Bronchial epithelial cell (primary cell): ENCODE results near the gene COMMD1. TPM values are rescaled to one million over a fixed set of nuclear protein-coding genes. Genes with fewer than 3 reads are reported as not detected.

ENCODE experiments used
- DNase-seq: peaks from one replicate; pipeline ENCODE4 v3.0.0-alpha.2; 2010; ENCODE audit warnings: low read depth
- FAIRE-seq: peaks from 2 replicates; lab custom pipeline; 2011; peaks lifted over from hg19 to GRCh38; lab: Jason Lieb, UNC
- H3K27me3 ChIP-seq: 2 replicates; pipeline ENCODE4 v1.5.1; 2011; ENCODE audit warnings: low read length; ENCODE audit not compliant: control insufficient read depth, insufficient read depth
- H3K36me3 ChIP-seq: 2 replicates; pipeline ENCODE4 v1.5.1; 2011; ENCODE audit warnings: low read length; ENCODE audit not compliant: control insufficient read depth, insufficient read depth
- H3K4me3 ChIP-seq: 2 replicates; pipeline ENCODE4 v1.5.1; 2011; ENCODE audit warnings: mild to moderate bottlenecking, low read depth, low read length, control low read depth
- total RNA-seq: library from RNA; depleted of rRNA; stranded (reverse); fragments of >200 nt; gene quantifications from 2 replicates; pipeline ENCODE4 v1.2.1, GENCODE V29; 2014
- TF ChIP-seq, protein P1 (sequence below): IDR thresholded peaks from 2 replicates; pipeline ENCODE4 v1.5.1; 2011; ENCODE audit warnings: mild to moderate bottlenecking, moderate library complexity, low read length, control low read depth, inconsistent platforms; ENCODE audit not compliant: insufficient read depth, severe bottlenecking

COMMD1 gene
- total RNA-seq, 1 donor from 2014 or later: 30.5 TPM

DNA sequence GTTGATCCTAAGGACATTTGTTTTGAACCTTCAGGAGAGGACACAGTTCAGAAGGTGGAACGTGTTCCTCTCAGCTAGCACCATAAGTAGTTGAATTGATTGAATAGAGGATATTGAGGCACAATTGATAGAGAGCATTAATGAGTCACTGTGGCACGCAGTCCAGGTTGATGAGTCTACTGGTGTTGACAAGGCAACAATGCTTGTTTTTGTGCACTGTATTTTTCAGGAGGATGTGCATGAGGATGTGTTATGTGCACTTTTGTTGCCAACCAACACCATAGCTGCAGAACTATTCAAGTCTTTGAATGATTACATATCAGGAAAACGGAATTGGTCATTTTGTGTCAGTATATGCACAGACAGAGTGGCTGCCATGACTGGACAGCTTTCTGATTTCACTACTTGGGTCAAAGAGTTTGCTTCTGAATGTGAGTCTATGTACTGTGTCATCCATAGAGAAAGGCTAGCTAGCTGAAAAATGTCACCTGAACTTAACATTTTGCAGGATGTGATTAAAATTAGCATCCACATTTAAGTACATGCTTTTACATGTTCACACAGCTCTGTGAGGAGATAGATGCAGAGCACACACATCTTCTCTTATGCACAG lies 150.4 kb downstream of the COMMD1 start:
- Histone ChIP-seq H3K36me3 (no peaks in the 10 kb centered on the region), H3K27me3 (no peaks in the 10 kb centered on the region), H3K4me3 (no peak overlapping the region)
- FAIRE-seq (peak; percentile 76), DNase-seq (peak; percentile 43)
- TF ChIP-seq, protein P1, sequence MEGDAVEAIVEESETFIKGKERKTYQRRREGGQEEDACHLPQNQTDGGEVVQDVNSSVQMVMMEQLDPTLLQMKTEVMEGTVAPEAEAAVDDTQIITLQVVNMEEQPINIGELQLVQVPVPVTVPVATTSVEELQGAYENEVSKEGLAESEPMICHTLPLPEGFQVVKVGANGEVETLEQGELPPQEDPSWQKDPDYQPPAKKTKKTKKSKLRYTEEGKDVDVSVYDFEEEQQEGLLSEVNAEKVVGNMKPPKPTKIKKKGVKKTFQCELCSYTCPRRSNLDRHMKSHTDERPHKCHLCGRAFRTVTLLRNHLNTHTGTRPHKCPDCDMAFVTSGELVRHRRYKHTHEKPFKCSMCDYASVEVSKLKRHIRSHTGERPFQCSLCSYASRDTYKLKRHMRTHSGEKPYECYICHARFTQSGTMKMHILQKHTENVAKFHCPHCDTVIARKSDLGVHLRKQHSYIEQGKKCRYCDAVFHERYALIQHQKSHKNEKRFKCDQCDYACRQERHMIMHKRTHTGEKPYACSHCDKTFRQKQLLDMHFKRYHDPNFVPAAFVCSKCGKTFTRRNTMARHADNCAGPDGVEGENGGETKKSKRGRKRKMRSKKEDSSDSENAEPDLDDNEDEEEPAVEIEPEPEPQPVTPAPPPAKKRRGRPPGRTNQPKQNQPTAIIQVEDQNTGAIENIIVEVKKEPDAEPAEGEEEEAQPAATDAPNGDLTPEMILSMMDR: no peak

DNA sequence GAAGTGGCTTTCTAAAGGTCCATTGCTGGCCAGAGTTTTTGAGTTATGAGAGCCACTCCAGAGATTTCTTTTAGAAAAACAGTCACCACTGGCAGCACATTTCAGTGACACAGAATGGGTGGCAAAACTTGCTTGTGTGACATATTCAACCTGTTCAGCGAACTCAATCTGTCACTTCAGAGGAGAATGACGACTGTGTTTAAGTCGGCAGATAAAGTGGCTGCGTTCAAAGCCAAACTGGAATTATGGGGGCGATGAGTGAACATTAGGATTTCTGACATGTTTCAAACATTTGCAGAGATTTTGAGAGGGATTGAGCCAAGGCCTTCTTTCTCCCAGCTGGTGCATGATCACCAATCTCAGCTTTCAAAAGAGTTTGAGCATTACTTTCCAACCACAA lies 150.9 kb downstream of the COMMD1 start:
- H3K27me3 ChIP-seq: no peaks in the 10 kb centered on the region
- no peak for FAIRE-seq
- H3K4me3 ChIP-seq: no peak overlapping the region
- H3K36me3 ChIP-seq: no peaks in the 10 kb centered on the region
- DNase-seq: no peak
- TF ChIP-seq, protein P1: no peak

DNA sequence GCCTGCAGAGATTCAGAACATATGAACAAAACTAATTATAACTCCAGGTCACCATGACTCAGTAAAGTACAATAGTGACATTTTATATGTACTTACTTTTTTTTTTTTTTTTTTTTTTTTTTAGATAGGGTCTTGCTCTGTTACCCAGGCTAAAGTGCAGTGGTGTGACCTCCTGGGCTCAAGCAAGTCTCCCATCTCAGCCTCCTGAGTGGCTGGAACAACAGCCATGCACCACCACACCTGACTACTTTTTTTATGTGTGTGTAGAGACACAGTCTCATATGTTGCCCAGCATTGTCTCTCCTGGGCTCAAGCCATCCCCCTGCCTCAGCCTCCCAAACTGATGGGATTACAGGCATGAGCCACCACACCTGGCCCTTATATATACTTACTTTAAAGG lies 159.8 kb downstream of the COMMD1 start:
- FAIRE-seq (no peak), DNase-seq (no peak)
- Histone ChIP-seq H3K36me3 (no peaks in the 10 kb centered on the region), H3K4me3 (no peak overlapping the region), H3K27me3 (no peaks in the 10 kb centered on the region)
- TF ChIP-seq, protein P1: no peak

DNA sequence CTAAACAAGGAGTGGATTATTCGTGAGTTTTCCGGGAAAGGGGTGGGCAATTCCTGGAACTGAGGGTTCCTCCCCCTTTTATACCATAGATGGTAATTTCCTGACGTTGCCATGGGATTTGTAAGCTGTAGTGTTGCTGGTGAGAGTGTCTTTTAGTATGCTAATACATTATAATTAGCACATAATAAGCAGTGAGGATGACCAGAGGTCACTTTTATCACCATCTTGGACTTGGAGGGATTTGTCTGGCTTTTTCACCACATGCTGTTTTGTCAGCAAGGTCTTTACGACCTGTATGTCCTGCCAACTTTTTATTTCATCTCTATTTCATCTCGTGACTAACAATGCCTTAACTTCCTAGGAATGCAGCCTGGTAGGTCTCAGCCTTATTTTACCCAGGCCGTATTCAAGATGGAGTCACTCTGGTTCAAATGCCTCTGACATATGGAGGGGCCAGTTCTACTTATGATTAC lies 165.7 kb downstream of the COMMD1 start:
- Histone ChIP-seq H3K4me3 (no peak overlapping the region), H3K27me3 (no peaks in the 10 kb centered on the region), H3K36me3 (peaks cover 2% of the 10 kb centered on the region)
- DNase-seq: peak; percentile 2
- TF ChIP-seq, protein P1: no peak
- FAIRE-seq: no peak

DNA sequence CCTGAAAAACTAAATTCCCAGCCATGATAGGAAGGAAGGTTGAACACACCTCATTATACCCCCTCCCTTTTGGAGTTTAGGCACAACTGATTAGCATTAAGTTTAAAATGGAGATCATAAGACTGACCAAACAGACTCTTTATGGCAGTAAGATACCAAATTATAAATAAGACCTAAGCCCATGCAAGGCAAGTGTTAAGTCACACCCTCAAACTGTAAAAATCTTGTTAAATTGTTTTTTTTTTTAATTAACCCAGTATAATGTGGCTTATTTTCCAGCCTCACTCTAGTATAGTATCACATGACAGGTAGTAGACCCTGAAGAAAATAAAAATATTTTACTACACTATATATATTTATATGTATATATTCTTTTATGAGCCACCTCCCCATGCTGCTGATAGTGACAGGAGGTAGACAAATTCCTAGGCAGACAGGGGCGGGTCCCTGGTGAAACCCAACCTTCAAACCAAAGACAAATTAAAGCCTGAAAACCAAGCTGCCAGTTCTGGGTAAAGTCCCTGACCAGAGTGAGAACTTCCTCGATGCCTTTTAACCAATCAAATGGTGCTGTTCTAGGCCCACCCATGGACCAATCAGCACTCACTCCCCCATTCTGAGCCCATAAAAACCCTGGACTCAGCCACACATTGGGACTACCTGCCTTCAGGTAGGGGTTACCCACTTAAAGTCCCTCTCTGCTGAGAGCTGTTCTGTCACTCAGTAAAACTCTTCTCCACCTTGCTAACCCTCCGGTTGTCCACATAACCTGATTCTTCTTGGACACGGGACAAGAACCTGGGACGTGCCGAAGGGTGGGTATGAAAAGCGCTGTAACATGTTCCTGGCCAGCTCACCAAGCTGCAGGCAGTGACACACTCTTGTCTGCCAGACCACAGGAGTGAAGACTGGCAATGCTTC lies 166.5 kb downstream of the COMMD1 start:
- TF ChIP-seq, protein P1: no peak
- peaks cover 2% of the 10 kb centered on the region for H3K36me3 ChIP-seq
- FAIRE-seq (no peak), DNase-seq (no peak)
- no peak overlapping the region for H3K4me3 ChIP-seq
- no peaks in the 10 kb centered on the region for H3K27me3 ChIP-seq
